HG02938 (cell line): Measurements from ENCODE around the gene EFTUD2.
A peak's percentile ranks its signal among the peaks of the same experiment; 100 is the strongest.

Experiments
- ATAC-seq: cut with Tn5 transposase; IDR thresholded peaks from one replicate; pipeline ENCODE4 v1.9.1; 2021; ENCODE audit warnings: mild to moderate bottlenecking, moderate library complexity; ENCODE audit not compliant: unreplicated experiment

EFTUD2 gene

DNA sequence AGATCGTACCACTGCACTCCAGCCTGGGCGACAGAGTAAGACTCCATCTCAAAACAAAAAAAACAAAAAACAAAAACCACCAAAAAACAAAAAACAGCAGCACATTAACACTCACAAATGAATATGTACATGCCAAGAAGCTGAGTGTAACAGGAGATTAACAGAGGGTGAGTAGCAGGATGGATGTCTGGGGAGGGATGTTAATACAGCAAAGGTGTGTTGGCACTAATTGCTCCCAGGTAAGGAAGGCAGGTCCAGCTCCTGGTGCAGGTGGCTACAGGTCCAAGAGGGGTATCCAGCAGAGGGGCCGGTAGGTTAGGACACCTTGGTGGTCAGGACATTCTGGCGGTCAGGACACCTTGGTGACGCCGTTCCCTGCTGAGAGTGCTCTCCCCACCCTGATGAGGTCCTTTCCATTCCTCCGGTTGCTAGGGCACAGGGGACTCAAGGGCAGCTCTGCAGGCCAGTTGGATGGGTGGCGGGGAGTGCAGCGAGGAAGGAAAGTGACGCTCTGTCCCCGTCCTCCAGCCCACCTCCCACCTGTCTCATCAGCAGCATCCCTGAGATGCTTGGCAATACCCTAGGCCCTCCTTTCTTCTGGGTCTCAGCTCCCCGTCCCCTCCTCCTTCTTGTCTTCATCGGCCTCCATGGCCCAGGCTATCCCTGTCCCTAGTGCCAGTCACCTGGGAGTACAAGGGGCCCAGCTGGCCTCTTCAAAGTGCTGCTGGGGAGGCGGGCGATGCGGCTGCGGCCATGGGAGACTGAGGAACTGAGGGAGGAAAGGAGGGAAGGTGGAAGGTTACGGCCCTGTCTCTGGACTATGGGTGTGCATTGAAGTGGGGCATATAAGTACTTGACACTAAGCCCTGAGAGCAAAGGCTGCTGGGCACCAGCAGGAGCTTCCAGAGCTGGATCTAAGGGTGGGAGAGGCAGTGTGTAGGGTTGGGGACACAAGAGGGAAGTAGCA is 26.8 kb upstream of the EFTUD2 start:
- no peak for ATAC-seq

DNA sequence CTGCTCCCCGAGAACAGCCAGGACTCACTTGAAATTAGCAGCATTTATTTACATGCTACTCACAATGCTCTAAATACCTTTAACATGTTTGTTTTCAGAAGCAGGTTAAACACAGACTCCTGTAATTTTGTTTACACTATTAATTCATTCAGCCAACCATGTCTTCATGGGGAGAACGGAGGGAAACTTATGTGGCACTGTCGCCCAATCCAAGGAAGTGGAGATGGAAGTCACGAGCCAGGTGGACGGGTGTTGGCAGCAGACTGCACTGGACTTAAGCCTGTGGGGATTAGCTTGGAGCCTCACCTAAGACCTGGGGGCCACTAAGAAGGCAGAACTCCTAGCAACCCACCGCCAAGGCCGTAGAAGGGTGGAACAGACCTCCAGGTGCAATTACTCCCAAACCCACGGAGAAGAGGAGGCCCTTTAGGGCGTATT is 24.9 kb upstream of the EFTUD2 start:
- ATAC-seq = no peak

DNA sequence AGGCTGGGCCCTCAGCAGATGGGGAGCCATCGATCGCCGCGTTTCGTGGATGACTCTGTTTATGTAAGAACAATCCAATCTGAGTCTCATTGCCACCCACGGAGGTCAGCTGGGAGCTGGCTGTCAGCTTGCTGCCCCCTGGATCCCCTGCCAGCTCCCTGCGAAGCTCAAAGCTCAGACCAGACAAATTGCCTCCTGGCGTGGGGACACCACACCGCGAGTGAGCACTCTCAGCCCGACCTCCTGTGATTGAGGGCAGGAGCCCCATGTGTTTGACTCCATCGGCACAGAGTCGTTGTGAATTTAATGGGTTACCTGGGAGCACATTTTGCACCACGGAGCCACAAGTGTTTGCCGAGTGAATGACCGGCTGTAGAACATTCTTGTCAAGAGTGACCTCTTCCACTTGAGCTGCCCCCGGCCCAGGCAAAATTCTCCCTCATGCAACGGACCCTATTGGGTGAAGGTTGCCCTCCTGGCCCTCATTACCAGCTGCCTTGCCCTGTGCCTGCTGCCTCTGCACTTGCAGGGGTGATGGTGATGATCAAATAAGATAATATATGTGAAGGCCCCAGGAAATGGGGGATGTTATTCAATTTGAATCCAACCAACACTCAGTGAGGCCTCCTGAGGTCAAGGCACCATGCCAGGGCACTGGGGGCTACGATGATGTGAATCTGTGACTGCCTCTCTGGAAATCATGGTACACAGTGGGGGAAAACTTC is 23.7 kb upstream of the EFTUD2 start:
- ATAC-seq = no peak

DNA sequence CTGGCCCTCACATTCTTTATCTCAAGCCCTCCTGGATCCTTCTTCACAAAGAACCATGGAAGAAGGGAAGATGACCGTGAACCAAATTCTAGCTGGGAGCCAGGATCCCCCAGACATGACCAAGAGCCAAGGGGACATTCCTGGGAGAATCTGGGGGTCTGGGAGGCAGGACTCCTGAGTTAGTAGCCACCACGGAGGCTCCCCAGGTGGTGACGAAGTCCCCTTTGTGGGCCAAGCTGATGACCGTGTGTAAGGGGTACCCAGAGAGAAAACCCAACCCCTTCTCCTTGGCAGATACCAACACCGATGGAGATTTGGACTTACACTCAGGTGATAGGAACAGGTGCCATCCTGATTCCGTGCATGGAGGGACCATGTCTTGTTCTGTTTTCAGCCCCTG is 22.9 kb upstream of the EFTUD2 start:
- ATAC-seq = no peak

DNA sequence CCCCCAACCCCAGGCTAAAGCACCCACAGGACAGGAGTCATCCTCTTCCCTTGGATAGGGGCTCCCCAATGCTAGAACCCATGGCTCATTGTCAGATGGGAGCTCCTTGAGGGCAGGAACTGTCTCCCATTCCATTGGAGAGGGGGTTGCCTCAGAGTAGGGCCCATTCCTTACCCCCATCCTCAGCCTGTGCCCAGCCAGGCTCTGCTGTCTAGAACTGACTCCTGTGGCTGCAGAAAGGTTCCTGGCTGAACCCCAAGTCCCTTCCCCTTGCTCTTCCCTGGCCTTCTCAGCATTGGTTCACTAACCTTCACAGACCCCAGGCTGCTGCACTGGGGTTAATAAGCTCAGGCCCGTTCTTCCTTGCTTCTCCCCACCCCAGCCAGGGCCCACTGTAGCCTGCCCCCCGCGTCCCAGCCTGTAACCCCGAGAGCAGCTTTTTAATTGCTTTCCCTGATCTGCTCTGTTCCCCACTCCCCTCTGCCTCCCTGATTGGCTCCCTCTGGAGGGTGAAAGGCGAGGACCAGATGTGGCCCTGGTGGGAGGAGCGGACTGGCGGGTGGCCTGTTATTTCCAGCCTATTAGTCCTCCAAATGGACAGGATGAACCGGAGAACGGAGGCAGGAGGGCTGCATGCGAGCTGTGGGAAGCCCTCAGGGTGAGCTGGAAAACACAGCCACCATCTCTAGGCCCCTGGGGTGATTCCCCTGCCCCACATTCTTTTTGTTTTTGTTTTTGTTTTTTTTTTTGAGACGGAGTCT is 22.1 kb upstream of the EFTUD2 start:
- ATAC-seq = no peak

DNA sequence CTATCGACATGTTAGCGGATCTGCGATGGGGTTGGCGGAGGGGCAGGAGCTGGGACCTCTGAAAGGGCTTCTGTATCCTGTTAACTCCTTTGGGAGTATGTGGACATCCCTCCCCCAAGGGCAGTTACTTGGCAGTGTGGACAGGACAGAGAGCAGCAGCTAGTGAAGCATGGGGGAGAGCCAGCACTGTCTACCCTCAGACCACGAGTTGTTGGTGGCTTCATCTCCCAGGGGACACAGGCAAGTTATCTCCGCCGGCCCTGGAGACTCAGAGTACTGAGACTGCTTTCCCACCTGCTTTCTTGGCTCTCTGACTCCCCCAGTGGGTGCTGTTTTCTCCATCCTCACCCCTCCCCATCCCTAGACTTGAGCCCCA is 21.3 kb upstream of the EFTUD2 start:
- no peak for ATAC-seq

DNA sequence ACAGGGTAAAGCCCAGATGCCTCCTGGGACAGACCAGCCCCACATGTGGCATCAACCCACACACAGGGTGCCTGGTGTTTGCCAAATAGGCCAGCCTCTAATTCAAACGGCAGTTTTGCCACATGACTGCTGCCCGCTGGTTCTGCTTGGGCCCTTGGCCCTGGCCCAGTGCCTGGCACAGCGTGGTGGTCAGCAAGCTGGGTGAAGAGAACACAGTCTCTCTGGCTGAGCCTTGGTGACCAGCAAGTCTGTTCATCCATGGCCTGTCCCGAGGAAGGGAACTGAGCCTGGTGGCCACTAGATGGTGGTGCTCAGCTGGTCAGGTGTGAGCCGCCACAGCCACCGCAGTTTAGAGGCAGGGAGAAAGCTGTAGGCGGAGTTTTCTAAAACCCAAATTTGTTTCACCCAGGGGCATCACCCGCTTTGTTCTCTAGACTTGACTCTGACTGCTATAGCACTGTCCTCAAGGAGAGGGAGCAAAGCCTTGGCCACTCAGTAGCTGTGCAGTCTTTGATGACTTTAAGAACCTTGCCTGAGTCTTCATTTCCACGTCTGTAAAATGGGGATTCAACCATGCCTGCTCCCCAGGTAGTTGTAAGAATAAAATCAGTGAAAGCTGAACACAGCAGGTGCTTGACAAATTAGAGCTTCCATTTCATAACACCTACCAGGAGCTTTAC is 20.8 kb upstream of the EFTUD2 start:
- ATAC-seq = peak; percentile 63

DNA sequence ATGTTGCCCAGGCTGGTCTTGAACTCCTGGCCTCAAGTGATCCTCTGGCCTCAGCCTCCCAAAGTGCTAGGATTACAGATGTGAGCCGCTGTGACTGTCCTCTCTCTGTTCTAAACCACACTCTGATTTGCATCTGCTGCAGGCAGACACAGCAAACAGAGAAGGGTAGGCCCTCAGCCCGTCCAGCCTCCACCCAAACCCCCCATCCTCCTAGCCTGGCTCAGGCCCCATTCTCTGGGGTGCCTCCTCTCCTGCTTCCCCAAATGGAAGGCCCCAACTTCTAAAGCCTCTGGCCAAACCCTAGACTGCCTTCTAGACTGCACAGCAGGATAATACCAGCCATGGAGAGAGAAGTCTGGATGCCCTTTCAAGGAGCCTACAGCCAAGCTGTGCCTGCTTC is 20.2 kb upstream of the EFTUD2 start:
- no peak for ATAC-seq

DNA sequence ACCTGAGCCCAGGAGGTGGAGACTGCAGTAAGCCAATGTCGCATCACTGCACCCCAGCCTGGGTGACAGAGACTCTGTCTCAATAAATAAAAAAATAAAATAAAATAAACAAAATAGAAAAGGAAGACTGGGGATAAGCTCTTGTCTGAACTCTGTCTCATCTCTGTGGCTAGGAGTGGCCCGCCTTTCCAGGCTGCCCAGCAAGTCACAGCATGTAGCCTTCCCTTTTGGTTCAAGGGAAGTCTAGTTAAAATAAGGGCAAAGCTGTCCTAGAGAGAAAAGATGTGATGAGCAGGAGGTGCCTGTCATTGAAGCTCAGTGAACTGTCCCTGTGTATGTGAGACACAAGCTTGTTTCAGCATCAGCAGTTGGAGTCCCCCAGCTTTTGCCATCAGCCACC is 18.8 kb upstream of the EFTUD2 start:
- no peak for ATAC-seq

DNA sequence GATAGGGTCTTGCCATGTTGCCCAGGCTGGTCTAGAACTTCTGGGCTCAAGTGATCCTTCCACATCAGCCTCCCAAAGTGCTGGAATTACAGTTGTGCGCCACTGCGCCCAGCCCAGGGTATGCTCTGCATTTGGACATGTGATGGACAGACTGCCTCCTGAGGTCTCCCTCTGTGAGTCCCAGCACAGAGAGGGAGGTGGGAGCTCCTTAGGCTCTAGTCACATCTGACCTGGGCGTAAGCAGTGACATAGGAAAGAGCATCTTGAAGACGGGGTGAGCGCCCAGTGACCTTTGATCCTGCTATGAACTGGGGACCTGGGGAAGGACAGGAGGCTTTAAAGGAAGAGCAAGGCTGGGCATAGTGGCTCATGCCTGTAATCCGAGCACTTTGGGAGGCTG is 18.2 kb upstream of the EFTUD2 start:
- no peak for ATAC-seq

DNA sequence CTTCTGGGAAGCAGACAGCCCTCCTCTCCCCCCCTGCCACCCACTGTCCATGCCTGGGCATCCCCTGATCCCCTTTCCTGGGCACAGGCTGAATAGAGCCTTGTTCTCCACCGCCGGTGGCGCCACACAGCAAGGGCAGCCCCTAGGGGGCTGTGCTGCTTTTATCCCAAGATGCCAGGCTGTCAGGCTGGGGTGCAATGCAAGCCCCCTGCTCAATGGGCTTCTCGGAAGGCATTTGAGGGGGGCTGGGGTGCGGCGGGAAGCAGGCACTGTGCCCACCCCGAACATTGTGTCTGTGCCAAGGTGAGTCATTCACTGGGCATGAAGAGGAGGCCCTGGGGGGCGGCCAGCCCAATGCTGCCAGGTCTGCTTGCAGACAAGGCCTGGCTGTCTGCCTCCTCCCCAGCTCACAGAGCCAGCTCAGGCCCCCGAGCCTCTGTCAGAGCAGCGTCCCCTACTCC is 17.6 kb upstream of the EFTUD2 start:
- no peak for ATAC-seq

DNA sequence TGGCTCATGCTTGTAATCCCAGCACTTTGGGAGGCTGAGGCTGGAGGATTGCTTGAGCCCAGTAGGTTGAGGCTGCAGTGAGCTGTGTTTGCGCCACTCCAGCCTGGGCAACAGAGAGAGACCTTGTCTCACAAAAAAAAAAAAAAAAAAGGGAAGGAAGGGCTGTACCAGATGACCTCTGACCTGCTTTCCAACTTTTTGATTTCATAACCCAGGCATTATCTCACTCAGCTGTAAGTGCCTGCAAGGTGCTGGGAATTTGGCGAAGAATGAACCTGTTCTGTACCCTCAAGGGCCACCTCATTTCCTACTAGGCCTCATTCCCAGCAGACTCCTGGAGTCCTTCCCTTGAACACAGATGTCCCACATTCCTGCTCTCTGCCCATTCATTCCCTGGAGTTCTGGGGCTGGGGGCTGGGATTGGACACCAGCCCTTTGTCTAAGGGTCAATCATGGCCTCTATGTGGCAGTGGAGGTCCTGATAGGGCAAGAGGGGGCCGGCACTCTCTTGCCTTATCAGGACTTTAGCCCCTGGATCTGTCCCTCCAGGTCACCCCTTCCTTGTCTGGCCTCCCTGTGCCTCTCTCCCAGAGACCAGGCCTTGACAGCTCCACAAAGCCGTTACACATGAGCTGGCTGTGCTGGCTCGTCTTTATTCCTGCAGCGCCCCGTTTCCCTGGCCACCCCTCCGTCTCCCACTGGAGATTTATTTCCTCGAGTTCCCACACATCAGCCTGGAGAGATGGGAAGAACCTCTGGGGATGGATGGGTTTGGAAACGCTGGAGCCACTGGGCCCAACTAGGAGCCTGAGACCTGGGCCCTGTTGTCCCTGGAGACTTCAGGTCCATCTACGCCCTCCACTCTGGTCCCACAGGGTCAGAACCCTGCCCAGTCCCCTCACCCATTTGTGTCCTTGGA is 16.9 kb upstream of the EFTUD2 start:
- no peak for ATAC-seq

DNA sequence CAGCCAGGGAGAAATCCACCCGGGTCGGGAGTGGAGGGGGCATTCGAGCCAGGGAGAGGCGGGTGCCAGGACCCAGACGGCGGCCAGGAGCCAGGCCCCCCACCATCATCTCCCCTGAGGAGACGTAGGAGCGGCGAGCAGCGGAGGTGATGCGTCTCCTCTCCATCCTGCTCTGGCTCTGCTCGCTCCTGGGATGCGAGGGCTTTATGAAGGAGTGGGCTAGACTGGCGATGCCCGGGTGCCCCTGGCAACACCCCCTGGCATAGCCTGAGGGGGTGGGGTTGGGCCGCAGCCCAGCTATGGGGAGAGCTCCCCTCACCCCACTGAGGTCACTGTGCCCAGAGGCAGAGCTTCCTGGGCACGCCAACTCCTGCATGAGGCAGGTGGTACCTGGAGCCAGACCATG is 16.1 kb upstream of the EFTUD2 start, which contains the start of gene GFAP:
GFAP (minus strand) TSS at position 180 of the 406 bp plus-strand sequence; CDS start at position 166, 14 bp downstream.
- ATAC-seq = no peak

DNA sequence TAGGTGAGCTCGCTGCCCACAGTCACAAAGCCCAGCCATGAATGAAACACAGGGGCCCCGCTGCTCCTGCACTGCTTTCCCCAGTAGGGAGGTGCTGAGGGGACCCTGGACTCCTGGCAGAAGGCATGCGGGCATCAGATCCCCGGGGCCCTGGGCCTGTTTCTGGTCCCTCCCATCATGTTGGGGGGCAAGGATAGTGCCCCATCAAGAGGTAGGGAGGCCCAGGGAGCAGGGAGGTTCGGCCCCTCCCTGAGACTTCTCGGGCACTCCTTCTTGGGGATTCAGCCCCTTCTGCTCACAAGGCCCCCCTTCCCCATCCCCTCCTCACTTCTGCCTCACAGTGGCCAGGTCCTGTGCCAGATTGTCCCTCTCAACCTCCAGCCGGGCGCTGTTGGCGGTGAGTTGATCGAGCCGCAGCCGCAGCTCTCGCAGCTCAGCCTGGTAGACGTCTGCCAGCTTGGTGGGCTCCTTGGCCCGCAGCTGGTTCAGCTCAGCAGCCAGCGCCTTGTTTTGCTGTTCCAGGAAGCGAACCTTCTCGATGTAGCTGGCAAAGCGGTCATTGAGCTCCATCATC is 15.5 kb upstream of the EFTUD2 start:
- ATAC-seq = no peak

DNA sequence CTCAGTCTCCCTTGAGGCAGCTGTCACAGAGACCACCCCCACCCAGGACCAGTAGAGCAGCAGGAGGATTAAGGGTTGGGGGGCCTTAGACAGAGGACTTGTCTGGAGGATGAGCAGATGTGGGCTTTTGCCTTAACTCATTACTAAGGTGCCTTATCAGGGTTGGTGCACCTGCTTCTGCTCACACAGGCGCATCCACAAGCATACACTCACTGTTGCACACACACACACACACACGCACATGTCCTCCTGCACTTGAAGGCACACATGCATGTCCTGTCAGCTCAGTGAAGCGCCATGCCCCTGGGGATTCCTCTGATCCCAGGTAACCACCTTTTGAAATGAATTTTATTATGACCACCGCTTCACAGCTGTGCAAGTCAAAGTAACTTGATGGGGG is 14.9 kb upstream of the EFTUD2 start:
- ATAC-seq = no peak

DNA sequence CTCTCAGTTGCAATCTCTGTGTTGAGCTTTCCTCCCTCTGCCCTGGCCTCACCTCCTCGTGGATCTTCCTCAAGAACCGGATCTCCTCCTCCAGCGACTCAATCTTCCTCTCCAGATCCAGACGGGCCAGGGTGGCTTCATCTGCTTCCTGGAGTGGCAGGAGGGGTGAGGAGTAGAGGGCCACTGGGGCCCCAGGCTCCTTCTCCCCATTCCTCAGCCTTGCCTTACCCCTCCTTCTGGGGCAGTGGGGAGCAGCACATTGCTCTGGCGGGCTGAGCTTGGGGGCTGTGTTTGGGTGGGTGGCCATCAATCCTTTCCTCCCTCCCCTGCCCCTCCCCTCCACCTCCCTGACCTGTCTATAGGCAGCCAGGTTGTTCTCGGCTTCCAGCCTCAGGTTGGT is 14.4 kb upstream of the EFTUD2 start:
- no peak for ATAC-seq

DNA sequence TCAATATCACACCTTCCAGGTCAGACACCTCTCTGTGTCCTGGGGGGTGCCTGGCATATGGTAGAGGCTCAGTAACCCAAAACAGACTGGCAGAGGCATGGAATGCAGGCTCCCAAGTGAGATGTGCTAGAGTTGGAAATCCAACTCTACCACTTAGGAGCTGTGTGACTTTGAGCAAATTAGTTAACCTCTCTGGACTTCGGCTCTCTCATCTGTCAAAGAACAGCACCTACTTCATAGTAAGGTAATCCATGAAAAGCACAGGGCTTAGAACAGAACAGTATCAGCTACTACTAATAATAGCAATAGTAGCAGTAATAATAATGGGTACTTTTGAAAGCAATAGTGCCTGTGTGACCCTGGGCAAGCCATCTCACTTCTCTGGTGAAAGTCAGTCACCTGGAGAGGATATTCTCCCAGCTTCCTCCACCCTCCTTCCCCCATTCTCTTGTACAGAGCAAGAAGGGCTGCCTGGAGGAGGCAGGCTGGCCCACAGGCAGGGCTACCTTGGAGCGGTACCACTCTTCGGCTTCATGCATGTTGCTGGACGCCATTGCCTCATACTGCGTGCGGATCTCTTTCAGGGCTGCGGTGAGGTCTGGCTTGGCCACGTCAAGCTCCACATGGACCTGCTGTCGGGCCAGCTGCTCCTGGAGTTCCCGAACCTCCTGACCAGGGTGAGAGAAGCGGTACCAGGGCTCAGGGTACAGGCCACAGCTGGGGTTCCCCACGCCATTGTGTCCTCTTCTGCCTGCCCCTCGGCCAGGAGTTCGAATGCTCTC is 13.7 kb upstream of the EFTUD2 start:
- ATAC-seq = no peak
